Ovary (tissue), 9 donors: ENCODE data around the gene GALNT6. TPM values are rescaled to one million over a fixed set of nuclear protein-coding genes. Genes with fewer than 3 reads are reported as not detected.

ENCODE experiments used
- DNase-seq, 5 donors: peaks; one replicate each; pipeline ENCODE4 v3.0.0-alpha.2; 2019 to 2020
- H3K27ac ChIP-seq, 2 donors: fragments of 200-600 bp; one replicate each; pipeline versions ENCODE4 v1.5.1 to v1.8.0; 2019 to 2022
- H3K27me3 ChIP-seq: fragments of 200-600 bp; one replicate; pipeline ENCODE4 v1.8.0; 2022
- H3K36me3 ChIP-seq: fragments of 200-600 bp; sonication (generic); one replicate; pipeline ENCODE4 v1.5.1; 2019
- H3K4me1 ChIP-seq: one replicate; pipeline ENCODE4 v1.8.1; 2013; ENCODE audit warnings: mild to moderate bottlenecking, moderate library complexity; ENCODE audit not compliant: insufficient read depth
- H3K4me3 ChIP-seq: fragments of 200-600 bp; sonication (generic); one replicate; pipeline ENCODE4 v1.5.1; 2017
- H3K9me3 ChIP-seq, 2 donors: fragments of 200-600 bp in 1 of 2; sonication (generic) in 1 of 2; one replicate each; pipeline versions ENCODE4 v1.5.1 to v1.8.1; 2013 to 2019; ENCODE audit warnings: mild to moderate bottlenecking in 1 of 2, moderate library complexity in 1 of 2
- CTCF ChIP-seq, 3 donors: fragments of 450-650 bp in 2 of 3; fragments of 200-600 bp in 1 of 3; IDR thresholded peaks; one replicate each; pipeline versions ENCODE4 v1.5.1 to v1.8.0; 2016 to 2022; ENCODE audit warnings: antibody characterized with exemption in 3 of 3, mild to moderate bottlenecking in 1 of 3
- EP300 ChIP-seq: sonication (generic); formaldehyde crosslinking; IDR thresholded peaks from one replicate; pipeline ENCODE4 v1.6.1; 2017; ENCODE audit warnings: antibody characterized with exemption
- POLR2A ChIP-seq: fragments of 450-650 bp; IDR thresholded peaks from one replicate; pipeline ENCODE4 v1.6.1; 2017; ENCODE audit warnings: antibody characterized with exemption, mild to moderate bottlenecking, moderate library complexity
- WGBS, 3 donors: extraction: QIAGEN DNeasy Blood & Tissue Kit in 1 of 3; methylation state at CpG; one replicate each; pipeline versions ENCODE4 v1.1.5 to v1.1.7; 2013 to 2017; 5-methylcytosine and 5-hydroxymethylcytosine counted together
- intact Hi-C, 4 donors: fragments of 100-400 bp; cut with DNase I; formaldehyde crosslinking; loops; one replicate each; pipeline versions ENCODE4 v1.11.0 to v1.15.1; 2022 to 2023
- polyA plus RNA-seq, 2 donors: library from polyadenylated mRNA; stranded (reverse); fragments of 200-250 nt in 1 of 2; fragments of 350-450 nt in 1 of 2; fragmentation: Illumina TruSeq in 1 of 2; extraction: RNeasy Lipid Tissue Mini Kit (QIAGEN cat#74804) in 1 of 2; gene quantifications; one replicate each; pipeline ENCODE4 v1.2.3, GENCODE V29; 2013 to 2014
- total RNA-seq, 7 donors: library from RNA; depleted of rRNA in 2 of 7; stranded (reverse); fragments of >200 nt in 2 of 7; fragmentation: NEBNext Ultra II Directional in 3 of 7; extraction: Animal tissue kit (Norgen Biotek cat#: 25700) in 3 of 7; gene quantifications; one replicate each; pipeline versions ENCODE4 v1.1.0 to v1.2.4, GENCODE V29; 2016 to 2023
- donor health status: DM: no; HTN: no; CAD: no; lungs with moderate emphysema.
- donor health status: DM: no; HTN: no; CAD: no.
- donor health status: Bipolar disorder and iron deficiency.
- donor health status: DM: yes; HTN: yes; CAD: no.
- donor health status: DM: no; HTN: no; CAD: no.
- donor health status: DM: yes; HTN: yes; CAD: no.

The GALNT6 gene
- total and polyA plus RNA-seq, 9 donors: 0.51 to 14.5 (median 2.7) TPM

DNA sequence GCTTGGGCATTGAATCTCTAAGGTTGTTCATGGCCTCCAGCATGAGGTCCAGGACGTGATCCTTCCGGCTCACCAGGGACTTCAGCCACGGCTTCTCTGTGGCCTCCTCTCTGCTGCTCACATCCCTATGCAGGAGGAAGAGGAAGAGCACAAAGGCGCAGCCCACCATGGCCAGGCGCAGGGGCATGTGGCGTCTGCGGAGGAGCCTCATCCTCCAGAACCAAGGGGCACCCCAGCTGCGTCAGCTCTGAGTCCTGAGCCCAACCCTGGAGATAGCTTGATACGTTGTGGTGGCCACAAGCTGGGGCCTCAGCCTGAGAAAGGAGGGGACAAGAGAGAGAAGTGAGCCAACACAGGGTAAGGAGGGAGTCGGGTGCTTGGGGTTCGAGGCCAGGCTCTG lies 11.6 kb downstream of the GALNT6 start:
- Histone ChIP-seq H3K27me3 (no peaks in the 10 kb centered on the region), H3K9me3 (no peaks in the 10 kb centered on the region), H3K4me1 (no peaks in the 10 kb centered on the region), H3K27ac (no peak overlapping the region), H3K4me3 (no peak overlapping the region), H3K36me3 (no peaks in the 10 kb centered on the region)
- intact Hi-C loops: no loop called here
- WGBS, 3 donors: 95 to 97% (median 97%) methylated on average over 11 of the region's 11 CpGs
- DNase-seq: no peak
- no peak for TF ChIP-seq CTCF (IDR thresholded peaks at IDR 0.05)
- no peak for TF ChIP-seq POLR2A
- TF ChIP-seq EP300: no peak

DNA sequence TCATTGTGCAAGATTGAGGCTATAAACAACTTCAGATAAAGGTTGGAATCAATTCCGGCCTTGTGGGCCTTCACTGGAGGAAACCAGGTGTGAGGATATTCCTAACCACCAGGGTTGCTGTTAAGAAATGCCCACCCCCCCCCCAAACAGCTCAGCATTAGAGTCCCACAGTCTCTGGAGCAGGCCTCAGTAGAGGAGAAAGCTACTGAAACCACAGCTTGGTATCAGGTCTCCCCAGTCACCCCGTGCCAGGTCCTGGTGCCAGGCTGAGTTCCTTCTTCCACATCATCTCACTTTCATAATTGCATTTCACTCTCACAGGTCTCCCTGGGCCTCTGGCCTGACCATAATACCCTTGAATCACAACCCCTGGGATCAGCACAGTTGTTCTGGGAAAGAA lies 12.5 kb downstream of the GALNT6 start:
- Histone ChIP-seq H3K27ac (no peak overlapping the region), H3K4me3 (no peak overlapping the region), H3K27me3 (no peaks in the 10 kb centered on the region), H3K9me3 (no peaks in the 10 kb centered on the region), H3K4me1 (no peaks in the 10 kb centered on the region), H3K36me3 (no peaks in the 10 kb centered on the region)
- TF ChIP-seq POLR2A (no peak), CTCF (IDR thresholded peaks at IDR 0.05) (no peak), EP300 (no peak)
- intact Hi-C loops: no loop called here
- WGBS, 3 donors: 93 to 97% (median 95%) methylated on average over 2 of the region's 2 CpGs
- DNase-seq: no peak

DNA sequence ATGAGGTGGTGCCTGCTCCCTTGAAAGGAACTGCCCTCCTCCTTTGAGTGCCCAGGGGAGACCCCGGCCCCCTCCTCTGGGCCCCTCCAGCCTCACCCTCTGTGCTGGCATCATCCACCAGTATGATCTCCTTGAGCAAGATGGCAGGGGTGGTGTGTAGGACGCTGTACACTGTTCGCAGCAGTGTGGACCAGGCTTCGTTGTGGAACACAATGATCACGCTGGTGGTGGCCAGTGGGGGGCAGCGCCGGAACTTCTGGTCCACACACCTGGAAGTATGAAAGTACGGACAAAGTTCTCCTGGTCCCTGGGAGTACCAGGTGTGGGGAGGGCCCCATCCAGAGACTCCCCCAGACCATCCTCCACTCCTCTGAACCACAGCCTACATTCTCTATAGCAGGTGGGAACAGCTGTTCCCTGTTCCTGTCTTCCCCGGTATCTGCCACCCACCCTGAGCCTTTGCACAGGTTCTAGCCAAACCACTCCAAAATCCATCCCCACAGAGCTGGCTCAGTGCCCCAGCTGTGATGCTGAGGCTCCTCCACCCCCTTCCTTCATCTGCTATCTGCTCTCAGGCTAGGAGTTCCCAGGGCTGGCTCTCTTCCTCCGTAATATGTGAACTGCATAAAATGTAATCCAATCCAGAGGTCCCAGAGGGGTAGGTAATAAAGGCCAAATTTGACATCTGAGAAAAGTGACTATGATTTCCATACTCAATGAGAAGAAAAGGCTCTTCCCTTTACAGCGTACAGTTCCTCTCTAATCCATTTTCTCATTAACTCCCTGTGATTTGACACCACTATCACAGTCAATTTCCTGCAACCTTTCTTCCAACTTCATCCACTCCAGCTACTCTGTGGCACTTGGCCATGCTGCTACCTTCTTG lies 13.9 kb downstream of the GALNT6 start:
- no peak overlapping the region for H3K4me3 ChIP-seq
- no peak overlapping the region for H3K27ac ChIP-seq
- 34 to 44% (median 38%) methylated on average over 11 of the region's 11 CpGs for WGBS, 3 donors
- H3K27me3 ChIP-seq: no peaks in the 10 kb centered on the region
- no peaks in the 10 kb centered on the region for H3K9me3 ChIP-seq
- H3K36me3 ChIP-seq: no peaks in the 10 kb centered on the region
- peak in 4 of 5 donors; percentile 47 to 80 (median 64) for DNase-seq
- intact Hi-C loops: no loop called here
- TF ChIP-seq EP300 (no peak), POLR2A (no peak), CTCF (IDR thresholded peaks at IDR 0.05) (no peak)
- no peaks in the 10 kb centered on the region for H3K4me1 ChIP-seq

GRCh38 chr12:51374856-51375255 lies 16.4 kb downstream of the GALNT6 start:
- Histone ChIP-seq H3K27ac (no peak overlapping the region), H3K4me1 (peaks cover 3% of the 10 kb centered on the region), H3K36me3 (no peaks in the 10 kb centered on the region), H3K27me3 (no peaks in the 10 kb centered on the region), H3K9me3 (no peaks in the 10 kb centered on the region), H3K4me3 (no peak overlapping the region)
- WGBS, 3 donors: 79 to 84% (median 80%) methylated on average over 5 of the region's 5 CpGs
- no peak for DNase-seq
- intact Hi-C loops: no loop called here
- TF ChIP-seq POLR2A (no peak), CTCF (IDR thresholded peaks at IDR 0.05) (no peak), EP300 (no peak)
